PC-3 (cell line): ENCODE results near the gene KIF18B. TPM values are rescaled to one million over a fixed set of nuclear protein-coding genes. Genes with fewer than 3 reads are reported as not detected.
A peak's percentile ranks its signal among the peaks of the same experiment; 100 is the strongest.

ENCODE experiments used
- ATAC-seq: fragments of 200-7000 bp; cut with Tn5 transposase; 2 replicates; pipeline ENCODE4 v1.9.1; 2020; ENCODE audit warnings: mild to moderate bottlenecking, moderate library complexity
- BruUV-seq: library from RNA; stranded (reverse); fragments of 400-500 nt; replicated peaks from 2 replicates; lab custom pipeline; 2021; lab: Mats Ljungman, UMichigan
- CTCF ChIA-PET: fragments of 300-600 bp; sonication (Branson Sonifier 250); formaldehyde crosslinking; loops from one replicate; lab custom pipeline; 2022; ENCODE audit warnings: antibody characterized with exemption; lab: Charles Lee
- POLR2A ChIA-PET: fragments of 300-600 bp; sonication (Branson Sonifier 250); formaldehyde crosslinking; loops from one replicate; lab custom pipeline; 2022; ENCODE audit warnings: antibody characterized with exemption; ENCODE audit not compliant: unreplicated experiment; lab: Charles Lee
- DNase-seq: peaks from one replicate; pipeline ENCODE4 v3.0.0-alpha.2; 2015
- H2AFZ ChIP-seq: fragments of 300-600 bp; sonication (generic); 2 replicates; pipeline ENCODE4 v1.6.0; 2016; ENCODE audit warnings: antibody characterized with exemption, low read length
- H3F3A ChIP-seq: fragments of 300-600 bp; sonication (generic); one replicate; pipeline ENCODE4 v1.6.0; 2017; ENCODE audit warnings: antibody characterized with exemption, low read length, control low read depth, mild to moderate bottlenecking; ENCODE audit not compliant: unreplicated experiment
- H3K27ac ChIP-seq: fragments of 300-600 bp; sonication (generic); 2 replicates; pipeline ENCODE4 v1.5.1; 2016; ENCODE audit warnings: mild to moderate bottlenecking, low read length
- H3K27me3 ChIP-seq: fragments of 300-600 bp; sonication (generic); 2 replicates; pipeline ENCODE4 v1.6.1; 2016; ENCODE audit warnings: low read length, mixed read lengths
- H3K36me3 ChIP-seq: fragments of 300-600 bp; sonication (generic); 2 replicates; pipeline ENCODE4 v1.6.1; 2016; ENCODE audit warnings: low read depth, mixed run types, low read length, mixed read lengths
- H3K4me1 ChIP-seq: fragments of 300-600 bp; sonication (generic); 2 replicates; pipeline ENCODE4 v1.5.1; 2016; ENCODE audit warnings: low read length; ENCODE audit not compliant: insufficient read depth
- H3K4me2 ChIP-seq: fragments of 300-600 bp; sonication (generic); 2 replicates; pipeline ENCODE4 v1.6.0; 2016; ENCODE audit warnings: low read length
- H3K4me3 ChIP-seq: fragments of 300-600 bp; sonication (generic); 2 replicates; pipeline ENCODE4 v1.5.1; 2016; ENCODE audit warnings: mild to moderate bottlenecking, low read length, mixed read lengths
- H3K79me2 ChIP-seq: fragments of 300-600 bp; sonication (generic); 2 replicates; pipeline ENCODE4 v1.6.1; 2017; ENCODE audit warnings: low read length, mixed read lengths
- H3K9ac ChIP-seq: fragments of 300-600 bp; sonication (generic); 2 replicates; pipeline ENCODE4 v1.6.0; 2016; ENCODE audit warnings: mild to moderate bottlenecking, low read length
- H3K9me2 ChIP-seq: fragments of 300-600 bp; sonication (generic); replicated peaks from 2 replicates; pipeline ENCODE4 v1.6.1; 2016; ENCODE audit warnings: mixed run types, low read length, mixed read lengths
- H3K9me3 ChIP-seq: fragments of 300-600 bp; sonication (generic); 2 replicates; pipeline ENCODE4 v1.6.1; 2016; ENCODE audit warnings: low read length, mixed read lengths
- H4K20me1 ChIP-seq: fragments of 300-600 bp; sonication (generic); 2 replicates; pipeline ENCODE4 v1.6.1; 2016; ENCODE audit warnings: low read length, mixed read lengths
- CTCF ChIP-seq: fragments of 300-600 bp; sonication (generic); conservative IDR thresholded peaks from 2 replicates; pipeline ENCODE4 v1.5.1; 2017; ENCODE audit warnings: antibody characterized with exemption, low read depth, mild to moderate bottlenecking, low read length
- EZH2 ChIP-seq: fragments of 300-600 bp; sonication (generic); IDR thresholded peaks from one replicate; pipeline ENCODE4 v1.6.1; 2017; ENCODE audit warnings: antibody characterized with exemption, mild to moderate bottlenecking, low read length; ENCODE audit not compliant: unreplicated experiment
- EZH2phosphoT487 ChIP-seq: fragments of 300-600 bp; sonication (generic); IDR thresholded peaks from 2 replicates; pipeline ENCODE4 v1.6.1; 2018; ENCODE audit warnings: mild to moderate bottlenecking, antibody characterized with exemption, low read length, borderline replicate concordance
- intact Hi-C: fragments of 100-400 bp; cut with micrococcal nuclease; formaldehyde crosslinking; loops from 2 replicates; pipeline ENCODE4 v1.9.0; 2023
- total RNA-seq: library from RNA; depleted of rRNA; stranded (reverse); fragments of >200 nt; gene quantifications from 2 replicates; pipeline ENCODE4 v1.2.3, GENCODE V29; 2014

The KIF18B gene
- total RNA-seq, 1 experiment from 2014 or later: 25.0 TPM

- no peaks in the 10 kb centered on the region for H3K27me3 ChIP-seq
- no peaks in the 10 kb centered on the region for H3K79me2 ChIP-seq
- ChIA-PET POLR2A (no interaction called here), CTCF (no interaction called here)
- TF ChIP-seq EZH2phosphoT487 (no peak), CTCF (no peak)
- no peak overlapping the region for H3K9ac ChIP-seq
- no peaks in the 10 kb centered on the region for H3K9me2 ChIP-seq
- H4K20me1 ChIP-seq: no peaks in the 10 kb centered on the region
- no peaks in the 10 kb centered on the region for H3K36me3 ChIP-seq
- no peak overlapping the region for H2AFZ ChIP-seq
- H3K27ac ChIP-seq: no peak overlapping the region
- H3K4me1 ChIP-seq: peaks cover 8% of the 10 kb centered on the region; the same call in 1 of the 2 replicates
- no TSS peak for BruUV-seq
- no peaks in the 10 kb centered on the region for H3K9me3 ChIP-seq
- no peaks in the 10 kb centered on the region for H3F3A ChIP-seq
- DNase-seq (no peak), ATAC-seq (no peak)
- intact Hi-C loops: no loop called here
- no peak overlapping the region for H3K4me3 ChIP-seq
- H3K4me2 ChIP-seq: no peak overlapping the region
These were observed 47.9 kb upstream of the KIF18B start for GRCh38 chr17:44995436-44996001.

- no peak overlapping the region for H3K4me2 ChIP-seq
- no peak for ATAC-seq
- no peak overlapping the region for H2AFZ ChIP-seq
- ChIA-PET POLR2A (no interaction called here), CTCF (no interaction called here)
- H3K9me2 ChIP-seq: no peaks in the 10 kb centered on the region
- no peaks in the 10 kb centered on the region for H3F3A ChIP-seq
- no peak for DNase-seq
- no TSS peak for BruUV-seq
- TF ChIP-seq EZH2phosphoT487 (no peak), CTCF (no peak), EZH2 (no peak)
- no peak overlapping the region for H3K9ac ChIP-seq
- no peak overlapping the region for H3K4me3 ChIP-seq
- H3K27me3 ChIP-seq: no peaks in the 10 kb centered on the region
- no peaks in the 10 kb centered on the region for H3K79me2 ChIP-seq
- H3K27ac ChIP-seq: no peak overlapping the region
- peaks cover 9% of the 10 kb centered on the region; the same call in 1 of the 2 replicates for H3K4me1 ChIP-seq
- no peaks in the 10 kb centered on the region for H3K36me3 ChIP-seq
- intact Hi-C loops: no loop called here
- H3K9me3 ChIP-seq: no peaks in the 10 kb centered on the region
- no peaks in the 10 kb centered on the region for H4K20me1 ChIP-seq
These were observed 44.8 kb upstream of the KIF18B start for GRCh38 chr17:44992242-44992939.

- intact Hi-C loops: no loop called here
- DNase-seq: peak; percentile 65
- Histone ChIP-seq H3K27ac (no peak overlapping the region), H3K9me2 (no peaks in the 10 kb centered on the region), H2AFZ (no peak overlapping the region), H3K27me3 (no peaks in the 10 kb centered on the region), H3K4me2 (no peak overlapping the region), H3K4me1 (peaks cover 9% of the 10 kb centered on the region; the same call in 1 of the 2 replicates), H3K79me2 (no peaks in the 10 kb centered on the region), H4K20me1 (no peaks in the 10 kb centered on the region), H3F3A (no peaks in the 10 kb centered on the region), H3K9ac (no peak overlapping the region), H3K9me3 (no peaks in the 10 kb centered on the region), H3K36me3 (no peaks in the 10 kb centered on the region), H3K4me3 (no peak overlapping the region)
- TF ChIP-seq EZH2phosphoT487 (no peak), EZH2 (no peak), CTCF (no peak)
- BruUV-seq: no TSS peak
- peak; percentile 94 for ATAC-seq
- ChIA-PET POLR2A (interaction anchor here (0.6 kb wide), 1 partner anchor 216 kb away, joined by 3 read pairs; no protein-coding TSS in a partner anchor), CTCF (no interaction called here)
These were observed 43.4 kb upstream of the KIF18B start for GRCh38 chr17:44990994-44991393.
